ENCODE measurements around the gene COLQ.
"Not testable (repeated sequence)": the region's sequence is repeated elsewhere in the genome, so short reads cannot be mapped to it uniquely, and the experiment has no call there.

The COLQ gene

DNA sequence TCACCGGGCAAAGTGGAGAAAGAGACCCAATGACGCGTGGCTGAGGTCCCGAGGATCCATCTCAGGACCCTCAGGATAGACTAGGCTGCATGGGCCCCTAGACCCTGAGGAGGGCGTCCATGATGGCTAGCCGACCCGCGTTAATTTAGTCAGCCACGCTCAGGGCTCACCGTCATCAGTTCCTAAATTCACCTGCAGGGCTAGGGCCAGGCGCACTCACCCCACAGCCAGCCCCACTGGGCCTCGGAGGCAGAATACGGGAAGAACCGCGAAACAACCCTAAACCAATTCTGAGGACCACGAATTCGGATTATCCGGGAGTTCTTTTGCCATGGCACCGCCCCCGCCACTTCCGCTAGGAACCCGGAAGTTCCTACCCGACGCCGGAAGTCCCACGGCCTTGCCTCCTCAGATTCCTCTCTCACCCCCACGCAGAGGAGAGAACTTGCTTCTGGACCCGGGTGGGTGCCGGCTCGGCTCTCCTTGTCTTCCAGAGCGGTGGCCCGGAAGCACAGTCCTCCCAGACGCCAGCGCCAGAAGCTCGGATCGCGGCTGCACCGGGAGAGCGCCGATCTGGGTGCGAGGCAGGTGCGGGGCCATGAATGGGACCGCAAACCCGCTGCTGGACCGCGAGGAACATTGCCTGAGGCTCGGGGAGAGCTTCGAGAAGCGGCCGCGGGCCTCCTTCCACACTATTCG is 94.2 kb downstream of the COLQ start, which contains the start of the genes EAF1 and METTL6:
EAF1 (plus strand) TSS at position 417 of the 699 bp plus-strand sequence; CDS start at position 599, 182 bp downstream.
METTL6 (minus strand) TSS at position 363 of the 699 bp plus-strand sequence. CDS start 1,033 bp downstream, outside the sequence.
- H3K36me3 ChIP-seq: peaks cover 45% of the 10 kb centered on the region
- H3K9me3 ChIP-seq: no peaks in the 10 kb centered on the region
- no peaks in the 10 kb centered on the region for H3K27me3 ChIP-seq
- peak within 1 kb of the TSS; percentile 88 for H3K27ac ChIP-seq
- H3K4me3 ChIP-seq (ENCODE audit: low read depth in 1 of 2, low read length in 1 of 2): peak within 1 kb of the TSS; percentile 95 to 98
- peak; percentile 35 for TF ChIP-seq CTCF (IDR thresholded peaks at IDR 0.05)
- H3K4me1 ChIP-seq (ENCODE audit: control insufficient read depth in 1 of 2, insufficient read depth in 1 of 2, low read depth in 1 of 2, low read length in 1 of 2): peaks cover 18 to 25% of the 10 kb centered on the region in 2 experiments

DNA sequence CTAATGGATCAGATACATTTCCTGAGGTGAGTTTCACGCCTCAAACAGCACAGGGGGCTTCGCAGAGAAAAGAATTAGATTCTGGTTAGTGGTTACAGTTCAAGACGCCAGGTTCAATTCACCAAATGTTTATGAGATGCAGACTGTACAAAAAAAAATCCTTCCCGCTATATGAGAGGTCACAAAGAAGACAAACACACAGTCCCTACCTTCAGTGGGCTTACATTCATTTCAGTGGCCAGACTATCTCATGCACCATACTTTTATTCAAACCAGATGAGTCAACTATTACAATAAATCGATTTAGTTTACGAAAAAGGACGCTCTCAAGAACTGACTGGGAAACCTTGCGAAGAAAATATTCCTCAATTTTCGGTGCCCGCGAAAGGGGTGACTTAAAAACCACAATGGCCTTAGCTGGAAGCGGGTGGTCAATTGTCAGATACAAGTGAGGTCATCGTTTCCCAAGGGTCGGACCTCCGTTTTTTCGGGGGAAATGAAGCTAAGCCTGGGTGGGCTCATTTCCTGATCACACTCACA is 94.9 kb downstream of the COLQ start:
- Histone ChIP-seq H3K27me3 (no peaks in the 10 kb centered on the region), H3K4me3 (ENCODE audit: low read depth in 1 of 2, low read length in 1 of 2) (peak overlapping the region; percentile 95 to 98), H3K4me1 (ENCODE audit: control insufficient read depth in 1 of 2, insufficient read depth in 1 of 2, low read depth in 1 of 2, low read length in 1 of 2) (peaks cover 18 to 25% of the 10 kb centered on the region in 2 experiments), H3K36me3 (peaks cover 44% of the 10 kb centered on the region), H3K27ac (peak overlapping the region; percentile 88), H3K9me3 (no peaks in the 10 kb centered on the region)
- TF ChIP-seq CTCF (IDR thresholded peaks at IDR 0.05): no peak

DNA sequence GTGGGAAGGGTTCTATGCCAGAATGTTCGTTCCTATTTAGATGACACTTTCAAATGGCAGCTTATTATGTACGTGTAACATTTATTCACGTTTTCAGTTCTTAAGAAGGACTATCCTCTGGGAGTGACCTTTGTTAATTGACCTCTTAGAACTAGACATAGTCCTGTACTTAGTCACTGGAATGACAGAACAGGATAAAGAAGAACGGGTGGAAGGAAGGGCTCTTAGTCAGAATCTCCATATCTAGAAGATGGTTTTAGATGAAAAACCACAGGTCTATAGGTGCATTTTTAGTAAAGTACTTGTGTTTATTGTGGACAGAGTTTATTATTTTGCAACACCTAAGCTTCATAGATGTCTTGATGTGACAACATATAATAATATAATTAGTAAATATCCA is 100.6 kb downstream of the COLQ start:
- Histone ChIP-seq H3K27ac (no peak overlapping the region), H3K36me3 (peaks cover 62% of the 10 kb centered on the region)
- TF ChIP-seq CTCF (IDR thresholded peaks at IDR 0.05): no peak

DNA sequence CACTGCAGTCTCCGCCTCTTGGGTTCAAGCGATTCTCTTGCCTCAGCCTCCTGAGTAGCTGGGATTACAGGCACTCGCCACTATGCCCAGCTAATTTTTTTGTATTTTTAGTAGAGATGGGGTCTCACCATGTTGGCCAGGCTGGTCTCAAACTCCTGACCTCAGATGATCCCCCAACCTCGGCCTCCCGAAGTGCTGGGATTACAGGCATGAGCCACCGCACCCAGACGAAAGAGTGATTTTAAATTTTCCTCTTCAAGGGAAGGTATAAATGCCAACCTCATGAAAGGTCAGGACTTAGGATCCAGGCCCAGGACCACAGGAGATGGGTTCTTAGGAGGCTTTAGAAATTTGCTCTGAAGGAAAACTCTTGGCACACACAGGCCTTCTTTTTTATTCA is 110.5 kb downstream of the COLQ start:
- Histone ChIP-seq H3K4me1 (ENCODE audit: control insufficient read depth in 1 of 2, insufficient read depth in 1 of 2, low read depth in 1 of 2, low read length in 1 of 2) (peaks cover 10 to 12% of the 10 kb centered on the region in 2 experiments), H3K36me3 (peaks cover 58% of the 10 kb centered on the region)
- H3K9me3 ChIP-seq; H3K4me3 ChIP-seq (ENCODE audit: low read depth in 1 of 2, low read length in 1 of 2); H3K27ac ChIP-seq; H3K27me3 ChIP-seq: not testable (repeated sequence)

More for the DNA sequence above, 100.6 kb downstream of the COLQ start:
- no peaks in the 10 kb centered on the region for H3K4me1 ChIP-seq (ENCODE audit: control insufficient read depth in 1 of 2, insufficient read depth in 1 of 2, low read depth in 1 of 2, low read length in 1 of 2)
- H3K27me3 ChIP-seq: no peaks in the 10 kb centered on the region
- H3K4me3 ChIP-seq (ENCODE audit: low read depth in 1 of 2, low read length in 1 of 2): no peak overlapping the region
- no peaks in the 10 kb centered on the region for H3K9me3 ChIP-seq

DNA sequence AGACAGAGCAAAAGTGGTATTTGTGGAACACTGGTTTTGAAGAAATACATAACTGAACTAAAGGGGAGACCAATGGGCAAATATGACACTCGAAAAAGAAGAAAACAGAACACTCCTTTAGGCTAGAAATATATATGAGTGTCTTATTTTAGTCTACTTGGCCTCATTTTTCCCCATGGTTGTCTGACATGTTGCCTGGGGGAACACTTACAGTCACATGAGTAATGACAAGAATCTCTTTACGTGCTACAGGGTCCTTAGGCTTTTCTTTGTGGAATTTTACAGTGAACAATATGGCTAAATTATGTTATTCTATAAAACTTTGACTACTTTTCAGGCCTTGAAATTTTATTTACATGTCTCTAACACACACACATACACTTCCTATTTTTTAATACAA is 111.7 kb downstream of the COLQ start:
- no peak overlapping the region for H3K4me3 ChIP-seq (ENCODE audit: low read depth in 1 of 2, low read length in 1 of 2)
- peaks cover 47% of the 10 kb centered on the region for H3K36me3 ChIP-seq
- H3K9me3 ChIP-seq: no peaks in the 10 kb centered on the region
- peaks cover 13 to 14% of the 10 kb centered on the region in 2 experiments for H3K4me1 ChIP-seq (ENCODE audit: control insufficient read depth in 1 of 2, insufficient read depth in 1 of 2, low read depth in 1 of 2, low read length in 1 of 2)
- no peaks in the 10 kb centered on the region for H3K27me3 ChIP-seq
- H3K27ac ChIP-seq: no peak overlapping the region
- TF ChIP-seq CTCF (IDR thresholded peaks at IDR 0.05): no peak

DNA sequence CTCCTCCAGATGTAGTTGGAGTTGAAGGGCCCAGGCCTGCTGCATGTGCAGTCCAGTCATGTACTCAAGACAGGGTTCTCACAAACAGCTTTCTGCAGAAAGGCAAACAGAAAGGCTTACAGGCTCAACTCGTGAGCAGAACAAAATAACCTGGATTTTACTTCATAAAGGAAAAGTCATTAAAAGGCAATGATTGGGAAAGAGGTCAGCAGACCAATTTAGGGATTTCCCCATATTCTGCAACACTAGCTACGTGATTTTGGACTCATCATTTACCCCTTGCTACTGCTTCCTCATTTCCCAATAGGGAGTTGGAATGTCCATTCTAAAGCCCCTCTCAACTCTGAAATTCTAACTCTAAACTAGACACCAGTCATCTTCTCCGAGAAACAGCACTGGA is 112.3 kb downstream of the COLQ start:
- Histone ChIP-seq H3K9me3 (no peaks in the 10 kb centered on the region), H3K36me3 (peaks cover 41% of the 10 kb centered on the region), H3K27me3 (no peaks in the 10 kb centered on the region), H3K4me3 (ENCODE audit: low read depth in 1 of 2, low read length in 1 of 2) (no peak overlapping the region), H3K27ac (no peak overlapping the region), H3K4me1 (ENCODE audit: control insufficient read depth in 1 of 2, insufficient read depth in 1 of 2, low read depth in 1 of 2, low read length in 1 of 2) (peaks cover 17 to 20% of the 10 kb centered on the region in 2 experiments)
- TF ChIP-seq CTCF (IDR thresholded peaks at IDR 0.05): no peak

Measured in neutrophil (primary cell).